NB4 (cell line): ENCODE measurements around the gene HEXD.

ENCODE experiments used
- DNase-seq: peaks from one replicate; pipeline ENCODE4 v3.0.0; 2010; ENCODE audit warnings: low read depth
- H3K4me3 ChIP-seq: one replicate; pipeline ENCODE4 v1.5.1; 2011; ENCODE audit warnings: mild to moderate bottlenecking, low read depth, low read length, moderate library complexity
- MAX ChIP-seq: IDR thresholded peaks from 2 replicates; pipeline ENCODE4 v1.6.1; 2011; ENCODE audit warnings: low read depth, low read length
- MYC ChIP-seq: IDR thresholded peaks from 2 replicates; pipeline ENCODE4 v1.6.1; 2011; ENCODE audit warnings: low read depth, low read length
- POLR2A ChIP-seq: IDR thresholded peaks from 2 replicates; pipeline ENCODE4 v1.6.1; 2011; ENCODE audit warnings: mild to moderate bottlenecking; ENCODE audit not compliant: insufficient read length; ENCODE audit errors: extremely low read depth
- TF ChIP-seq, protein P1 (sequence below): IDR thresholded peaks from one replicate; pipeline ENCODE4 v1.5.1; 2012; ENCODE audit warnings: low read depth, low read length

Gene HEXD

DNA sequence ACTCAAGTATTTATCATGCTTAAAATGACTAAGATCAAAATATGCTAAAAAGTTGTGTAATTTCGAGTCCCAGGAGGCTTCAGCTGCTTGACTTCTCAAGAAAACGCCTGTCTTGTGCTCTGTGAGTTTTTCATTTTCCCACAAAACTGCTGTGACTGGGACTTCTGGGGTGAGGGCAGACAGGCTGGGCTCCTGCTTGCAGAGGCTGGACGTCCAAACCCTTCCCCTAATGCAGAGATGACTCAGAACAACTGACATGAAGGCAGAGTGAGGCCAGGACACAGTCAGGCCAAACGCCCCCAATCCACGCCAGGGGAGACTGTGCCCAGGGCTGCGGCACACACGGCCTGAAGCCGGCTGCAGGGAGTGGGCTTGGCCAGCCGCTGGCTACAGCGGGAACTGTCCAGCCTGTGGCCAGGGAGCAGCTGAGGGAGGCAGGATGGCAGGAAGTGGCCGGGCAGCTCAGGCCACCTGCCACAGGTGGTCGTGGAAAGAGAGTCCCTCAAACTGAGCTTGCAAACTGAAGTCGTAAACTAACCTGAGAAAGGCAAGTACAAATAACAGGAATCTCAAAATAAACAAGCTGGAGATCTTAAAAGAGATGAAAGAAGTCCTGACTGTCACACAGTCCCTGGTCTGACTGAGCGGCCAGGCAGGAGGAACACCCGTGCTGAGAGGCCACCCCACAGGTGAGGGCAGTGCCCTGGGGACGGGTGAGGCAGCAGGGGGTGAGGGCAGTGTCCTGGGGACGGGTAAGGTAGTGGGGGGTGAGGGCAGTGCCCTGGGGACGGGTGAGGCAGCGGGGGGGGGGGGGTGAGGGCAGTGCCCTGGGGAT is 21.3 kb upstream of the HEXD start:
- H3K4me3 ChIP-seq: no peak overlapping the region
- DNase-seq: peak; percentile 83
- TF ChIP-seq MYC (no peak), MAX (no peak)

- no peak for TF ChIP-seq MYC
- TF ChIP-seq, protein P1, sequence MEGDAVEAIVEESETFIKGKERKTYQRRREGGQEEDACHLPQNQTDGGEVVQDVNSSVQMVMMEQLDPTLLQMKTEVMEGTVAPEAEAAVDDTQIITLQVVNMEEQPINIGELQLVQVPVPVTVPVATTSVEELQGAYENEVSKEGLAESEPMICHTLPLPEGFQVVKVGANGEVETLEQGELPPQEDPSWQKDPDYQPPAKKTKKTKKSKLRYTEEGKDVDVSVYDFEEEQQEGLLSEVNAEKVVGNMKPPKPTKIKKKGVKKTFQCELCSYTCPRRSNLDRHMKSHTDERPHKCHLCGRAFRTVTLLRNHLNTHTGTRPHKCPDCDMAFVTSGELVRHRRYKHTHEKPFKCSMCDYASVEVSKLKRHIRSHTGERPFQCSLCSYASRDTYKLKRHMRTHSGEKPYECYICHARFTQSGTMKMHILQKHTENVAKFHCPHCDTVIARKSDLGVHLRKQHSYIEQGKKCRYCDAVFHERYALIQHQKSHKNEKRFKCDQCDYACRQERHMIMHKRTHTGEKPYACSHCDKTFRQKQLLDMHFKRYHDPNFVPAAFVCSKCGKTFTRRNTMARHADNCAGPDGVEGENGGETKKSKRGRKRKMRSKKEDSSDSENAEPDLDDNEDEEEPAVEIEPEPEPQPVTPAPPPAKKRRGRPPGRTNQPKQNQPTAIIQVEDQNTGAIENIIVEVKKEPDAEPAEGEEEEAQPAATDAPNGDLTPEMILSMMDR: no peak
- no peak for TF ChIP-seq POLR2A
- no peak for TF ChIP-seq MAX
- H3K4me3 ChIP-seq: no peak overlapping the region
- no peak for DNase-seq
Measured at GRCh38 chr17:82397449-82398335, 20.5 kb upstream of the HEXD start.

GRCh38 chr17:82399041-82399441 is 19.1 kb upstream of the HEXD start:
- no peak overlapping the region for H3K4me3 ChIP-seq
- peak; percentile 46 for DNase-seq
- TF ChIP-seq POLR2A (no peak), MYC (no peak)
- TF ChIP-seq, protein P1: no peak

DNA sequence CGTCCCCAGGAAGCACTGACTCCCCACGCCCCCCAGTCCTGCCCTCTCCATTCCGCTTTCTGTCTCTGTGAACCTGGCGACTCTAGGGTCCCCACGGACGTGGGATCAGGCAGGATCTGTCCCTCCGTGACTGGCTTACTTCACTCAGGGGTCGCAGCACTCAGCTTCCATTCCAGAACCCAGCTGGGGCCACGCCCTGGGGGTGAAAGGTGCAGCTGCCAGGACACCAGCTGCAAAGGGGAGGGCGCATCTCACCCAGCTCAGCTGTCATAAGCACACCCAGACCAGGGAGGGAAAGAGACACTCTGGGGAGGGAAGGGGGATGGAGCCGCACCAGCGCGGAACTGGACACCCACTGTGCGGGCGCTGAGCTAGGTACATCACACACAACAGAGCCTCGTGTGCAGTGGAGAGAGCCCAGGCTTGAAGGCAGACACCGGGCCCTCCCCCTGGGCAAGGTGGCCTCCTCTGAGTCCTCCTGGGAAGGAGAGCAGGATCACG is 18.5 kb upstream of the HEXD start:
- peak; percentile 37 for DNase-seq
- no peak overlapping the region for H3K4me3 ChIP-seq

DNA sequence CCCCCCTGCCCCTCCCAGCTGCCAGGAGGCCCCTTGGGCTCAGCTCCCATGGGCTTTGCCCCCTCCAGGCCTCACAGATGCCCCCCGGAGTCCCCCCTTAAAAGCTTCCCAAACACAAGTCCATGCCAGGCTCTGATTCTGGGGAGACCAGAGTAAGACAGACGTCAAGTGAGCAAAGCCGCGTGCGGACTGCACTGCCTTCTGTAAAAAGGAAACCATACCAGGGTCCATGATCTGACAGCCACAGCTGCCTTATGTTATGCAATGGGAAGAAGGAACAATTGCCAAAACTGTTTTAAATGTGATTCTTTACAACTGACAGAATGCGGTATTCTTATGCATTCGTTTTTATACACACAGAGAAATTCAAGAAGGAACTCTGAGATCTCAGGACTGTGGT is 17.9 kb upstream of the HEXD start:
- H3K4me3 ChIP-seq: peak overlapping the region; percentile 59
- TF ChIP-seq POLR2A (no peak), MAX (peak; percentile 92), MYC (peak; percentile 82)
- DNase-seq: peak; percentile 82

More for the DNA sequence above, 18.5 kb upstream of the HEXD start:
- TF ChIP-seq POLR2A (no peak), MYC (no peak), MAX (no peak)
- TF ChIP-seq, protein P1: no peak

DNA sequence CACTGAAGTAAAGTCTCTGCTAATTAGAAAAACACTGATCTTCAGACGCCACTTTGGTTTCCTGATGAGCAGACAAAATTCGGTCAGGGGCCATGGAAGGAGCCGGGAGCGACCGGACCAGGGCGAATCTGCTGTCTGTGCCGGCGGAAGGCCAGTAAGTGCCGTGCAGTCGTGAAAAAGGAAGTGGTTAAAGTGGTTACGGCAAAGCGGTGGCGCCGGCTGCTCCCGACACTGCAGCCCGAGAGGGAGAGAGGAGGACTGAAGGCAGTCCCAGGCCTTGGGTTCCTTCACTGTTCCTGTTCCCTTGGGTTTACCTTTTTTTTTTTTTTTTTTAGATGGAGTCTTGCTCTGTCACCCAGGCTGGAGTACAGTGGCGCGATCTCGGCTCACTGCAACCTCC is 17.3 kb upstream of the HEXD start:
- peak; percentile 29 for TF ChIP-seq POLR2A
- TF ChIP-seq, protein P1: no peak
- TF ChIP-seq MYC: no peak; the same call in 1 of the 2 replicates
- TF ChIP-seq MAX: peak; percentile 39; the same call in 1 of the 2 replicates
- DNase-seq: peak; percentile 93
- H3K4me3 ChIP-seq: peak overlapping the region; percentile 59
